Head of caudate nucleus (tissue), 42 donors: Measurements from ENCODE around the gene ATXN1.
A peak's percentile ranks its signal among the peaks of the same experiment; 100 is the strongest.
"Not testable (repeated sequence)": the region's sequence is repeated elsewhere in the genome, so short reads cannot be mapped to it uniquely, and the experiment has no call there.

Experiments used
- DNase-seq, 42 donors: peaks; one replicate each; pipeline versions ENCODE4 v3.0.0 to v3.0.0-alpha.2; 2020 to 2021; ENCODE audit warnings: mixed read lengths in 7 of 42
- intact Hi-C: fragments of 100-400 bp; cut with DNase I; formaldehyde crosslinking; loops from one replicate; pipeline ENCODE4 v1.15.0; 2022

Gene ATXN1

DNA sequence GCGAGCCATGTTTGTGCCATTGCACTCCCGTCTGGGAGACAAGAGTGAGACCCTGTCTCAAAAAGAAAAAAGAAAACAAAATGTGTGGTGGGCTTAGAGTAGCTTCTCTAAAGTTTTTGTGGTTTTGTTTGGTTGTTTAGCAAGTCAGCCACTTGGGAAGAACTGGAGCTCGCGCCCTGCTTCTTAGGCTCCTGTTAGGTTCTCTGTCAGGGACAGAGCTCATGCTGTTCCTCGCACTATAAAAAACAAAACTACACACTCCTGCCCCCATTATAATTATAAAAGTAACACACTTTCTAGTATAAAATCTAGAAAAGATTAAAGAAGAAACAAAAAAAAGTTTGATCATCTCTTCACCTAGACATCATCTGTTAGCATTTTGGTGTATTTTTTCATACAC is 489.8 kb downstream of the ATXN1 start:
- intact Hi-C loops: no loop called here
- no peak for DNase-seq

DNA sequence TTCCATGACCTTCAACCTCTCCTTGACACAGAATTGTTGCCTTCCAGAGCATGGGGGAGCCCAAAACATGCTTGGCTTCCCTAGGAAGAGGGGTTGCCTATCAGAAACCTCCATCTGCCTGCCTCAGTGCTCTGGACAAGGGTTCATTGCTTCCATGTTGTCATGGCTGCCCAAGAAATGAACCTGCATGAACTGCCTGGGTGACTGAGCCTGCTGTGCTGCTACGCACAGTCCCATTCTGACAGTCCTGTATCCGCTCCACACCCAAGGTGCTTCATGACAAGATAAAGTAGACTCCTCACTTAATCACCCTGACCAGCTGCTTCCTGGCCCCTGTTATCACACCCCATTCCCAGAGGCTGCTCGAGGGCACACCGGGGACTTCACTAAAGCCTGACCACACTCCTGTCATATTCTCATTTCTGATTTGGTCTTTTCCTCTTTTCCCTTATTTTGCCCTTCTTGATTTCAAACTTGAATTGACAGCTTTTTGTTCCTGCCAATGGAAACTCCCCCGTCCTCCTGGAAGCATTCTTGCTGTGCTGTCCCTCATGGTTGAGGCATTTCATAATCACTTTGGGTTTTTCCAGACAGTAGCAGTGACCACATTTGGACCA is 491.0 kb downstream of the ATXN1 start:
- intact Hi-C loops: no loop called here
- no peak for DNase-seq

DNA sequence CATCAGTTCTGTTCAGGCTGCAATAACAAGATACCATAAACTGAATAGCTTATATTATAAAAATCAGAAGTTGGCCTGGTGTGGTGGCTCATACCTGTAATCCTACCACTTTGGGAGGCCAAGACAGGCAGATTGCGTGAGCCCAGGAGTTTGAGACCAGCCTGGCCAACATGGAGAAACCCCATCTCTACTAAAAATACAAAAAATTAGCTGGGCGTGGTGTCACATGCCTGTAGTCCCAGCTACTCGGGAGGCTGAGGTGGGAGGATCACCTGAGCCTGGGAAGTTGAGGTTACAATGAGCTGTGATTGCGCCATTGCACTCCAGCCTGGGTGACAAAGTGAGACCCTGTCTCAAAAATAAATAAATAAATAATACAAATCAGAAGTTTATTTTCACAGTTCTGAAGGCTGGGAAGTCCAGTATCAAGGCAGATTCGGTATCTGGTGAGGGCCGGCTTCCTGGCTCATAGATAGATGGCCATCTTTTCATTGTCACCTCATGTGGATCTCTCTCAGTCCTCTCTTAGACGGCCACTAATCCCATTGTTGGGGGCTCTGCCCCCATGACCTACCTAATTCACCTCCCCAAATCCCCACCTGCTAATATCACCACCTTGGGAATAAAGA is 491.7 kb downstream of the ATXN1 start:
- intact Hi-C loops, DNase-seq: not testable (repeated sequence)

DNA sequence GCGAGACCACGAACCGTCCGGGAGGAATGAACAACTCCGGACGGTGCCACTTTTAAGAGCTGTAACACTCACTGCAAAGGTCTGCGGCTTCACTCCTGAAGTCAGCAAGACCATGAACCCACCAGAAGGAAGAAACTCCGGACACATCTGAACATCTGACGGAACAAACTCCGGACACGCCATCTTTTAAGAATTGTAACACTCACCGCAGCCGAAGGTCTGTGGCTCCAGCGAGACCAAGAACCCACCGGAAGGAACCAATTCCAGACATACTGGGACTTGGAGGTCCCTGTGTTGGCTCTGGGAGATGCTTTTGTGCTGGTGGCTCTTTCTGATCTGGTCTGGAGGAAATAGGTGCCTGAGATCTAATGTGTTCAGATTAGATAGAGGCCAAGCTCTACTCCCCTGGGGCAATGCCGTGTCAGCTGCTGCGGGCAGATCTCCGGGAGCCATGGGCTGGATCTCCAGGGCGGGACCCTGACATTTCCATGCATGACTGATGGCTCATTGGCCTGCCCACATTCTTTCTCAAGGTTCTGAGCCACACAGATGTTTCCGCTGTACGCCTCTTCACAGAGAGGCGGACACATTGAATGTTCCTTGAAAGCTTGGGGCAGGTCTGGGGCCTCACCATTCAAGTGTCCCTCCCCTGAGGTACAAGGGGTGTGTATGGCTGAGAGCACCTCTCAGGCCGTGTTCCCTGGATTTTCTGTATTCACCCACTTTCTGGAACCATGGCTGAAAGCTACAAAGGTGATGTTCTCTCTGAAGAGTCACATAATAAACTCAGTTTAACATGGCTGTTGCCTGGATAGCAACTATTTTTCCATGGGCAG is 493.6 kb downstream of the ATXN1 start:
- DNase-seq: no peak
- intact Hi-C loops: no loop called here

DNA sequence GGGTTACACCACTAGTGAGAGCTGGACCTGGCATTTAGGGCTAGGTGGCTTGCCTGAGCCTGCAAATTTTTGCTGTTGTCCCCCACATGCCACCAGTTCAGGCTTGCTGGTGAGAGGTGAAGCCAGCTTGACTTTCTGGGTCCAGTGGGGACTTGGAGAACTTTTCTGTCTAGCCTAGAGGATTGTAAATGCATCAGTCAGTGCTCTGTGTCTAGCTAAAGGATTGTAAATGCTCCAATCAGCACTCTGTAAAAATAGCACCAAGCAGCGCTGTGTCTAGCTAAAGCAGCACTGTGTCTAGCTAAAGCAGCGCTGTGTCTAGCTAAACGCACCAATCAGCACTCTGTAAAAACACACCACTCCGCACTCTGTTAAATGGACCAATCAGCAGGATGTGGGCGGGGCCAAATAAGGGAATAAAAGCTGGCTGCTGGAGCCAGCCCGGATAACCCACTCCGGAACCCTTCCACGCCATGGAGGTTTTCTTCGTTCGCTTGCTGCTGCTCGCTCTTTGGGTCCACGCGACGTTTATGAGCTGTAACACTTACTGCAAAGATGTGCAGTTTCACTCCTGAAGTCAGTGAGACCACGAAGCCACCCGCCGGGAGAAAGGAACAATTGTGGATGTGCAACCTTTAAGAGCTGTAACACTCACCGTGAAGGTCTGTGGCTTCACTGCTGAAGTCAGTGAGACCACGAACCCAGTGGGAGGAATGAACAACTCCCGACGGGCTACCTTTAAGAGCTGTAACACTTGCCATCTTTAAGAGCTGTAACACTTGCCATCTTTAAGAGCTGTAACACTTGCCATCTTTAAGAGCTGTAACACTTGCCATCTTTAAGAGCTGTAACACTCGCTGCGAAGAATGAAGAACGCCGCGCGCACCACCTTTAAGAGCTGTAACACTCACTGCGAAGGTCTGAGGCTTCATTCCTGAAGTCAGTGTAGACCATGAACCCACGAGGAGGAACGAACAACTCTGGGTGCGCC is 495.6 kb downstream of the ATXN1 start:
- intact Hi-C loops: no loop called here
- DNase-seq: no peak

DNA sequence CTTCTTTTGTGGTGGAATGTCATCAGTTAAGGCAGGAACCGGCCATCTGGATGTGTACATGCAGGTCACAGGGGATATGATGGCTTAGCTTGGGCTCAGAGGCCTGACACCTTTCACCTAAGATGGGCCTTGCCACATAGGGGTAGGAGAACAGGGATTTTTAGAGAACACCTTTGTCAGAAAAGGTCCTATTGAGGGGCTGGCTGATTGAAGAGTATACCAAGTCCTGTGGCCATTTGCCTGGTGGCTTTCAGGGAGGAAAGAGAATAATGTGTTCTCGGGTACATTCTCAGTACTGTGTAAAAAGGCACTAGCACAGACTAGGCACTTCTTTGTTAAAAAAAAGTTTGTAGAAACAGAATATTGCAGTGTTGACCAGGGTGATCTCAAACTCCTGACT is 496.5 kb downstream of the ATXN1 start:
- DNase-seq: no peak
- intact Hi-C loops: no loop called here

DNA sequence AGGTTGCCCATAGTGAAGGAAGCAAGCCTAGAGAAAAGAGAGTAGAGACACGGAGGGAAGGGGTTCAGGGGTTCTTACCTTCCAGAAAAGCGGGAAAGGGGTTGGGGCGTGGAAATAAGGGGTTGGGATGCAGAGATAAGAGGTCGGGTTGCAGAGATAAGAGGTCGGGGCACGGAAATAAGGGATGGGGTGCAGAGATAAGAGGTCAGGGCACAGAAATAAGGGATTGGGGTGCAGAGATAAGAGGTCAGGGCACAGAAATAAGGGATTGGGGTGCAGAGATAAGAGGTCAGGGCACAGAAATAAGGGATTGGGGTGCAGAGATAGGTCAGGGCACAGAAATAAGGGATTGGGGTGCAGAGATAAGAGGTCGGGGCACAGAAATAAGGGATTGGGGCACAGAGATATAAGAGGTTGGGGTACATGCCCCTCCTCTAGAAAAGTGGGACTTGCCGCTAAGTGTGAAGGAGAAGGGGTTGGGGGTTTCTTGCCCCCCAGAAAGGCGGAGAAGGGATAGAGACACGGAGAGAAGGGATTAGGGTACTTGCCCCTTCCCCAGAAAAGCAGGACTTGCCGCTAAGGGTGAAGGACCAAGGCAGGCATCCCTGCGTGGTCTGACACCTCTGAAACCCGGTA is 497.7 kb downstream of the ATXN1 start:
- intact Hi-C loops: not testable (repeated sequence)

DNA sequence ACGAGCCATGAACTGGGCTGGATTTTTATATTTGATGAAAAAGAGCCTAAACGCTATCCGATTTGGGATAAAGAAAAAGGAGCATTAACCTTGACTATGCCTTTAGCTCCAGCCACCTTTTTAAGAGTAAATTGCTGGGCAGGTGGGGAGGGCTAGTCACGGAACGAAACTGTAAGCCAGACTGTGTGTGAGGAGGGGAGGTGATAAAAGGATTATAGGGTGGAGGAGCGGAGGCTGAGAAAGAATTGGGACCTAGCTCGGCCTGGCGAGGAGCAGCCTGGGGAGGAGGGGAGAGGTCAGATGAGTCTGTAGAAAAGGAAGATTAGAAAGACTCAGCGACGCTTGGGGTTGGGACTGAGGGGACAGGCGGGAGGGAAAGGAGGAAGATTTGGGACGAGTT is 498.5 kb downstream of the ATXN1 start:
- DNase-seq, intact Hi-C loops: not testable (repeated sequence)

More for the DNA sequence above, 497.7 kb downstream of the ATXN1 start:
- DNase-seq: not testable (repeated sequence)

DNA sequence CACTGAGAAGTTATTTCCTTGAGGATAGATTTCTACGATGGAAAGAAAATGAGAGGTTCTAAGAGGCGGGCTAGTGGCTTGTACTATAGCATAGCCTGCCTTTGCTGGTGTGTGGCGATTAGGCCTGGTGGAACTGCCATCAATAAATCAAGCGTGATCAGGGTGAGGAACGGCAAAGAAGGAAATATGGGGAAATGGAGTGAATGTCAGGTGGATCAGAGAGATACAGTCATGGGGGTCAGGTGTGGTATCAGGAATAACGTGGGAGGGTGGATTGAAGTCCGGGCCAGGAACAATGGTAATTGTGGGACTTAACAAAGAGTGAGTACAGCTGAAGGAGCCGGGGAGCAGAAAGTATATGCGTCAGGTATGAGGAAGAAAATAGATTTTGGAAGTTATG is 500.7 kb downstream of the ATXN1 start:
- intact Hi-C loops: not testable (repeated sequence)

DNA sequence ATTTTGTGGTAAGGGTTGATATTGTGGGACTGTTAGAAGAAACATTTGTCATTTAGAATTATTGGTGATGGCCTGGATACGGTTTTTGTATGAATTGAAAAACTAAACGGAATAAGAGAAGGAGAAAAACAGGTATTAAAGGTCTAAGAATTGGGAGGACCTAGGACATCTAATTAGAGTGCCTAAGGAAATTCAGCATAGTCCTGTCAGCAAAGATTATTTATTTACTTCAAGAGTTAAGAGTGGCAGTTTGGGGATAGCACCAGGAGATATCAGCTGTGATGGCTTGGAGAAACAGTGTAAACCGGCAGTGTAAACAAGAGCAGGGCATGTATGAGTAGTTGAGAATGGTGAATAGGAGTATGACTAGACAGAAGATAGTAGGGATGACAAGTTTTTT is 501.7 kb downstream of the ATXN1 start:
- intact Hi-C loops, DNase-seq: not testable (repeated sequence)

More for the DNA sequence above, 500.7 kb downstream of the ATXN1 start:
- not testable (repeated sequence) for DNase-seq

DNA sequence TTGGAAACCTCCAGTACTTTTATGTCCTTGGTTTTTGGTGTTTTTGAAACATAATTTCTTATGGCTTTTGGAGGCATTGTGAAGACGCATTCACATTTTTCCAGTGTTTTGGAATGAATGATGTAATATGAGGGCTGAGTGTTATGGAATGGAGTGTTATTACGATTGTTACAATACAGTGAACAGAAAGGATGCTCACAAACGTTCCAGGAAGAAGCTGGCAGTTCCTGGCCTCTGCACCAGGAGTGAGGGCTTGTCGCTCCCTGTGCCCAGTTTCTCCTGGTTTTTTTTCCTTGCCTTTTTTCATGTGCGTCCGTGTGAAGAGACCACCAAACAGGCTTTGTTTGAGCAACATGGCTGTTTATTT is 502.6 kb downstream of the ATXN1 start:
- DNase-seq: peak in 1 of 42 donors; percentile 18
- intact Hi-C loops: no loop called here

DNA sequence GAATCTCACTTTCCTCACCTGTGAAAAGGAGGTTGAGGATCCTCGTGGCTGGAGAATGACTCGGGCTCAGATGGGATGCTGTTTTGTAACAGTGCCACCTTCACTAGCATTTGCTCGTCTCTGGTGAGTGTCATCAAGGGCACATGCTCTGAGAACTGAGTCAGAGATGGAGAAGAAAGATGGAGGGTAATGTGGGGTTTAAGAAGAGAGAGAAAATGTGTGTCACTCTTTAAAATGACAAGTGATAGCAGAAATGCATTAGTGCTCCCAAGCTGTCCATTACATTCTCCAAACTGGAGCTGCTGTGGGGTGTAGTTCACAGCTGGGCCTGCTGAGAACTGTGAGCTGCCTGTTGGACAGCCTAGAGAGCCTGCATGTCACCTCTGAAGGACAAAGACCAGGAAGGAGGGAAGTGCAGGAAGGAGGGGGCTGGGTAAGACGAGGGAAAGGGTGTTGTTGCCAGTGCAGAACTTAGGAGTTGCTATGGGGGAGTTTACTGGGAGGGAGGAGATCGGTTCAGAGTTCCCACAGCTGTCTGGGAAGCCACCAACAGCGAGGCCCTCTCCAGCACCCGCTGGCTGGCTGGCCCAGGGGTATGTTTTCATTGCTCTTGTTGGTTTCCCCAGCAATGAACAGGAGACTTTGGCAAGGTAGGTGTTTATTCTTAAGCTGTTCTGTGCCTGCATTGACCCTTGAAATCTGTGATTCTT is 503.1 kb downstream of the ATXN1 start:
- intact Hi-C loops: no loop called here
- peak in 24 of 42 donors; percentile 19 to 72 (median 49) for DNase-seq

DNA sequence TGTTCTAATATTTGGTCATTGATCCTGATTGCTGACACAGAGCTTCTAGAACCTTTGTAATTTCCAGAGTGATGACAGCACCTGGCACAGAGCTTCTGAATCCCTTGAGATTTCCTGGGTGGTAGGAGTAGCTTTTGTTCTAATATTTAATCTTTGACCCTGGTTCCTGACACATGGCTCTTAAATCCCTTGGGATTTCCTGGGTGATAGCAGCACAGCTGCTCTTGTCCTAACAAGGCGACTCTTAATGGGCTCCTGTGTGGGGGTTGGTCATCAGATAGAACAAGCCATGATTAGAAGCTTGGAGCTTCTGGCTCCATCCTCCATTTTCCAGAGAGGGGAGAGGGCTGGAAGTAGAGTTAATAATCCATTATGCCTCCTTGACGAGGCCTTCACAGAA is 504.5 kb downstream of the ATXN1 start:
- DNase-seq: no peak
- intact Hi-C loops: no loop called here

DNA sequence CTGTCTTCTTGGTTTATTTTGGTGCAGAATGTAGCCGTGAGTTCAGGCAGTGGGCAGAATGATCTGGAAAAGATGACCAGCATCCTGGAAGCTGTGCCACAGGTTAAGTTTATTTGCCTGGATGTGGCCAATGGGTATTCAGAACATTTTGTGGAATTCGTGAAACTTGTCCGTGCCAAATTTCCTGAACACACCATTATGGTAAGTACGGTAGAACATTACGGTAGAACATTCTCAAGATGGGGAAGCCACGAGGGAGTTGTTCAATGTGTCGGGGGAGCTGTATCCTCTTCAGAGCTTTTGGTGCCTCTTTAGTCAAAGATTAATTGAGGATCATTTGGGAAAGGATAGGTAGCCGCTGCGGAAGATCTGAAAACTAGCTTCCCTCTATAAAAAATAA is 506.7 kb downstream of the ATXN1 start:
- intact Hi-C loops: no loop called here
- no peak for DNase-seq

DNA sequence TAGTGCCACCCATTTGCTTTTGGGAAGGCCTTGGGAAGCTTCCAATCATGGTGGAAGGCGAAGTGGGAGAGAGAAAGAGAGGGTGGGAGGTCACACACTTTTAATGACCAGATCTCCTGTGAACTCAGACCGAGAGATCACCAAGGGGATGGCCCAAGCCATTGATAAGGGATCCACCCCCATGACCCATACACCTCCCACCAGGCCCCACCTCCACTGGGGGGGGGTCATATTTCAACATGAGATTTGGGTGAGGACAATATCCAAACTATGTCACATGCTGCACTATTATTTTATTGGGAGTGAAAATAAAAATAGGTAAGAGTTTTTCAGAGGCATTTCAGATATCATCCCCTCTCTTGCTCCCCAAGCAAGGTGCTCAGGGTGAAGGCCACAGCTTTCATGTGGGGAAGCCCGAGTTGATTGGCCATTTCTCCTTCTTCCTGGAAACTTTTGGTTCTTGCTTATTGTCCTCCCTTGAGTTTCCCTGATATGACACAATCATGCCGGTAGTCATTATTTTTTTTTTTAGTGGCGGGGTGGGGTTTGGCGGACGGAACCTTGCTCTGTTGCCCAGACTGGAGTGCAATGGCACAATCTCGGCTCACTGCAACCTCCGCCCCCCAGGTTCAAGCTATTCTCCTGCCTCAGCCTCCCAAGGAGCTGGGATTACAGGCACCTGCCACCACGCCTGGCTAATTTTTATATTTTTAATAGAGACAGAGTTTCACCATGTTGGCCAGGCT is 507.7 kb downstream of the ATXN1 start:
- intact Hi-C loops: no loop called here
- no peak for DNase-seq

DNA sequence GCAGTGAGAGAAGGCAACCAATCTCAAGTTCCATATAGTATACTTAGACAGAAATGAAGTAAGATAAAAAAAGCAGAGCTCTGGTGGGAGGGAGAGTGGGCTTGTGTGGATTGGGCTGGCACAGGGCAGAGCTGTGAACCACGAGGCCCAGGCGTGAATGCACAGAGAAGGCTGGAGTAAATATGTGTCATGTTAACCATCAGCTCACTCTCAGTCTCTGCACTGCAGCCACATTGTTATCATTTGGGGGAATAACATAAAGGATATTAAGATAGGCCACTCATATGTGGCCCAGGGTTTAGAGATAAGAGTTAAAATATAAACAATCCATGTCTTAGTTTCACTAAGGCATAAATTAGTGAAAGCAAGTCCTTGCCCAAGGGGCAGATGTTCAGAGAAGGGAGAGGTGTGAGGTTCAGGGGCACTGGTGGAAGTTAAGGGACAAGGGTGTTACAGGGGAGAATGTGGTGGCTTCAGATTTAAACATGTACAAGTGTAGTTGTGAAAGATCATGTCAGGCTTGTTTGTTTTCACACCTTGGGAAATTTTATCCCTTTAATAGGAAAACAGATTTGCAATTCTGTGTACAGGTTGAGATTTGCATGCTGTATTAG is 508.5 kb downstream of the ATXN1 start:
- DNase-seq: no peak
- intact Hi-C loops: no loop called here

DNA sequence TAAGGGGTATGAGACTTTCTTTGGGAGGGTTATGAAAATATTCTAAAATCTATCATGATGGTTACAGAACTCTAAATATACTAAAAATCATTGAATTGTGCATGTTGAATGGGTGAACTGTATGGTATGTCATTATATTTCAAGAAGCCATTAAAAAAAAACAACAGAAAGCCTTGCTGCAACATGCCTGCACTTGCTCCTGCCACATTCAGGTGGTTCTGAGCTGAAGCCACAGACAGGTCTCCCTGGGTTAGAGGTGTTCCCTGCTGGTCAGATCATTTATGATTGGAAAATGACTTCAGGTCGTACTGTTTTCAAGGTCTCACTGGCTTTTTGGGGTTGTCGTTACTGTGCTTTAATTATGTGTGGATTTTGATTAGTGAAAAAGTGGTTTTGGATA is 509.6 kb downstream of the ATXN1 start:
- intact Hi-C loops: no loop called here

More for the DNA sequence above, 509.6 kb downstream of the ATXN1 start:
- DNase-seq: no peak
